T-helper 1 cell treated with Interleukin-12 subunit alpha and Interleukin-12 subunit beta and Interleukin-4 antibody, amounts not matched to agents 30 ng/mL and 1 ng/mL, for 36 hours (primary cell): ENCODE data around the gene ZMPSTE24. TPM values are rescaled to one million over a fixed set of nuclear protein-coding genes. Genes with fewer than 3 reads are reported as not detected.

Experiments used
- intact Hi-C: fragments of 100-400 bp; cut with micrococcal nuclease; formaldehyde crosslinking; loops from one replicate; pipeline ENCODE4 v1.15.1; 2024
- total RNA-seq: library from RNA; stranded (reverse); gene quantifications from 2 replicates; pipeline ENCODE4 v1.2.3, GENCODE V29; 2022

Gene ZMPSTE24
- total RNA-seq, 1 donor from 2014 or later: 40.5 TPM

DNA sequence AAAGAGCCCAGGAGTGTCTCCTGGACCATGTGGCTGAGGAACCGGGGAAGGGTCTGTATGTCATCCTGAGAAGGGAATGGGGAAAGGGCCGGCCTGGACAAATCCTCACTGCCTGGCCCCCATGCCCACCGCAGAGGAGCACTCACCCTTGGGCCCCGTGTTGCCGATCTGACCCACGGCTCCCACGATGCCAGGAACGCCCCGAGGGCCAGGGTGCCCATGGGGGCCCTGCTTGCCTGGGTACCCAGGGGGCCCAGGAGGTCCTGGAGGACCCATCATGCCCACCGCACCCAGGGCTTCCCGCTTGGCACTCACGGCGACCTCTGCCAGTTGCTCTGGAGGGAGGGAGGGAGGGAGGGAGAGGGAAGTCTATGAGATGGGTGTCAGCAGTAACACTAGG is 44.4 kb downstream of the ZMPSTE24 start:
- intact Hi-C loops: no loop called here

DNA sequence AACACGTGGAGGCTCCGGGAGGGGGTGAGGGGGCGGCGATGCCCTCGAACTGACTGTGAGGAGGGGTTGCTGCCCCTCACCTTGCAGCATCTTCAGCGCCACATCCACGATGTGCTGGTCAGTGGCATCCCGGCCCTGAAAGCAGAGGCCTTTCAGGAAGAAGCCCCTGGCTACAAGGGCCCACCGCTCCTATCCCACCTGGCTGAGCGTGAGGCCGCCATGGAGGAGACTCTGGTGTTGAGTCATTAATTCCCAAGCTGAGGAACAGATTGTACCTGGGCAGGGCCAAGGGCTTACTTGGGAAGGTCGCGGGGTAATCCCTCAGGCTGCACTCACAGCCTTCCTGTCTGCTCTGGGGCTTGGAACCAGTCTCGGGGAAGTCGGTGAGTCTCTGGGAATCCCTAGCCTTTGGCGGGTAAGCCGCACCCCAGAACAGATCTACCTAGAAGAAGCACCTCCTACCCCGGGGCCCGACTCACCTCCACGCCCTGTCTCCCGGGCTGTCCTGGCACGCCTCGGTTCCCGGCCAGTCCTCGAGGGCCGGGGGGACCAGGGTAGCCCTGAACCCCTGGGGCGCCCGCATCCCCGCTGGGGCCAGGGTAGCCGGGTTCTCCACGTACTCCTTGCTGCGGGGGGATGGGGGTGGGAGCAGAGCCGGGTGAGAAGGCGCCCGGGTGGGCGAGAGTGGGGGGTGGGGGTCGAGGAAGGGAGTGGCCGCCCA is 45.2 kb downstream of the ZMPSTE24 start:
- intact Hi-C loops: no loop called here

DNA sequence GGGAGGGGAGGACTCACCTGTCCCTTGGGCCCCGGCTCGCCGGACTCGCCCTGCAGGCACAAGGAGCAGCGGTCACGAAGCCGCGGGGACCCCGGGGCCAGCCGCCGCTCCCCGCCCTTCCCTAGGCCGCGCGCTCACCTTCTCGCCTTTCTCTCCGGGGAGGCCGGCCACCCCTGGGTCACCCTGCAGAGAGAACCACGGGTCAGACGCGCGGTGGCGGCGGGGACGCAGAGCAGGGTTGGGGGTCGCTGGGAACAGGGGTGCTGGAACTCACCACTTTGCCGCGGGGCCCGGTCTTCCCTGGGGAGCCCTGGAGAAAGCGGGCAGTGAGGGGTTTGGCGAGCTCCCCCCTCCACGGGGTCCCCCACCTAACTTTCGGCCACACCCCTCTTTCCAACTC is 45.8 kb downstream of the ZMPSTE24 start:
- intact Hi-C loops: no loop called here

DNA sequence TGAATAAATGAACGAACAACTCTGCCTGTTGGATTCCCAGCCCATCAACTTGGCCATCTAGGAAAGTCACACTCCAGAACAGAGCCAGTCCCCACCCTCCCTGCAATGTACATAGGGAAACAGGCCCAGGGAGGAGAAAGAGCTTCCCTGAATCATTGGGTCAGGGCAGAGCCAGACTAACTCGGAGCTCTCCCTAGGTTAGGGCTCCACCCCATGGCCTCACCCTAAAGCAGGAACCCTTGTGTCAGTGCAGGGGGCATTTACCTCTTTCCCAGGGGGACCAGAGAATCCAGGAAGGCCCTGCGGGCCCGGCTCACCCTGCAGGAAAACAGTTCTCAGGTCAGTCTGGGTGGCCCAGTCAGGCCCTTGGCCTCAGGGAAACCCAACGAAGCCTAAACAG is 47.4 kb downstream of the ZMPSTE24 start:
- intact Hi-C loops: no loop called here

DNA sequence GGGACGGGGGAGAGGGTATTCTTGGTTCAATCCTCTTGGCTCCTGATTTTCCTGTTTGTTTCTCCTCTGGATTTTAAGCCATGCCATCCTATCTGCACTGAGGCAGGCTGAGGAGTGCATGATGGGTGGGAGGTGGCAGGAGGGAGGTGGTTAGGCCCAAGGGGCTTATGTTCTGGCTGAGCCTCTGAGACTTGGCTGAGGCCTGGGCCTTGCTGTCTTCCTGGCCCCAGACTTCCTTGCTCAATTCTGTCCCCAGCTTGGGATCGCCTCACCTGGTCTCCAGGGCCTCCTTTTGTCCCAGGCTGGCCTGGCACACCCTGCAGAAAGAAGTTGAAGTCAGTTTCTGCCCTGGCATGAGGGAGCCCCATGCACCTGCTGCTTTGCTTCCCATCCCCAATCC is 47.8 kb downstream of the ZMPSTE24 start:
- intact Hi-C loops: no loop called here

DNA sequence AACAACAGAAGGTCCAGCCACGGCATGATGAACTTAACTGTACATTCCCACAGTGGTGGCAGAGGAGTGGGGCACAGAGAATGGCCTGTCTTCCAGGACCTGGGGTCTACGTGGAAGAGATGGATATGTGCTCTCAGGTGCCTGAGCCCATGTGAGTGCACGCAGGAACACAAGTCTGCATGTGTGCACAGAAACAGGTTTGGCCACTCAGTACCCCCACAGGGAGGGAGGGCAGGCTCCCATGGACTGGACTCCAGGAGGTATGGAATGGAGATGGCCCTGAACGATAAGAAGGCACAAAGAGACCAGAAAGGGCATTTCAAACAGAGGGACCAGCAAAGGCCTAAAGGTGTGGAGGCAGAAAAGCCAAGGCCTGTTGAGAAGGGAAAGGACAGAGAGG is 48.3 kb downstream of the ZMPSTE24 start:
- intact Hi-C loops: no loop called here

DNA sequence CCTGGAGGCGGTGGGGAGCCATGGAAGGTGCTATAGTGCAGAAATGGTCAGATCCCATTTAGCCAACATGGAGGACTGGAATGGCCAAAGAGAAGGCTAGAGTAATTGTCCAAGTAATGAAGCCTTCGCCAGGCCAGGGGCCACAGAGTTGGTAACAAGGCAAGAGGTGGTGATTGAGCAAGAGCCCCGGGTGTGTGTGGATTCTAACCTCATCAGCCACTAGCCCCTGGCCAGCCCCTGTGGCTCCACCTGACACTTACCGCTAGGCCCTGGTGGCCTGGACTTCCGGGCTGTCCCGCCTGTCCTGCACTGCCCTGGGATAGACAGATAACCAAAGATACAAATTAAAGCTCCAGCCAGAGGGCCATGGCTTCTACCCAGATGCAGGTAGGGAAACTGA is 49.1 kb downstream of the ZMPSTE24 start:
- intact Hi-C loops: no loop called here

DNA sequence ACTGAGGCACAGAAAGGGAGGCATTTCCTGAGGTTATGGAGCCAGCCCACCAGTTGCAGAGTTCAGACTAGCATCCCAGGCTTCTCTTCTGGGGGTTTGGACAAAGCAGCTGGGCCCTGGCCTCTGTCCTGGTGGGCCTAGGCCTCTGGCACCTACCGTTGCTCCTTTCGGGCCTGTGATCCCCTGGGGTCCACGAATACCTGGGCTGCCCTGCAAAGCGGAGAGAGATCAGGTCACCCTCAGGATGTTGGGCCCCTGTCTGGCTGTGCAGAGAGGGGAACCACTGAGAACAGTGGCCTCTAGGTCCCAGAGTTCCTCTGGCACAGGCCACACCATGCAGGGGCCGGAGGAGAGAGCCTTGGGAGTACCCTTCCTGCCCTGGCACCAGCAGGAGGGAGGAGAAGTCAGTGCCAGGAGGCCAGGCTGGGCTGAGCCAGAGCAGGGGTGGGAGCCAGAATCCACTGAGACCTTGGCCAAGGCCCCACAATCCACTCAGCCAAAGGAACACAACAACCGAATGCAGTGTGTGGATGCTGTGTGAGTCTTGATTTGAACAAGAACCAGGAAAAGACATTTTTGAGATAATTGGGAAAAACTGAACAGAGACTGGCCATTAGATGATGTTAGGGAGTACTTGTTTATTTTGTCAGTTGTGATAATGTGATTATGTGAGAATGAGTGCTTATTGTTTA is 50.1 kb downstream of the ZMPSTE24 start:
- intact Hi-C loops: no loop called here

DNA sequence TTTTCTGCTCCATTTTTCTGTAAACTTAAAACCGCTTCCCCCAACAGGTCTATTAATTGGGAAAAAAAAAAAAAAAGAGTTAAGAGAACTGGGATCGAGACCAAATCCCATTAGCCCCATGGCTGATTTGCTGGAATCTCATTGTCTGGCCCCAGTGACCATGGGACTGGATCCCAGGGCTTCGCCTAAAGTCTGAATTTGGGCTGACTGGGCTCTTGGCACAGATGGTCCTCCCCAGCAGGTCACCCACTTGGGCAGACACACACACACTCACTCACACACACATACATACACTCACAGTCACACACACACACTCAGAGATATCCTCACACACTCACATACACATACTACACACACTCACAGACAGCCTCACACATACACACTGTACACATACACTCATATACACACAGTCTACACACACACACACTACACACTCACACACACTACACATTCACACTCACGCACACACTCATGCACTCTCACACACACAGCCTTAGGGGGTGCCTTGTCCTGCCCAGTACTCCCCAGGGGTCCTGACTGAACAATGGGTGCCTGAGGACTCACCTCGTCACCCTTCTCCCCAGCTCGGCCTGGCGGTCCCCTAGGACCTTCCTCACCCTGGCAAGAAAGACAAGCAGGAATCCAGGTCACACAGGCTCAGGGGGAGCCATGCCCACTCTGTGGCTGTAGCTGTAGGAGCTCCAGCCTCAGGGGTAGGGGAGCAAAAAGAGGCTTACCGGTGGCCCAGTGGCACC is 51.5 kb downstream of the ZMPSTE24 start:
- intact Hi-C loops: no loop called here

DNA sequence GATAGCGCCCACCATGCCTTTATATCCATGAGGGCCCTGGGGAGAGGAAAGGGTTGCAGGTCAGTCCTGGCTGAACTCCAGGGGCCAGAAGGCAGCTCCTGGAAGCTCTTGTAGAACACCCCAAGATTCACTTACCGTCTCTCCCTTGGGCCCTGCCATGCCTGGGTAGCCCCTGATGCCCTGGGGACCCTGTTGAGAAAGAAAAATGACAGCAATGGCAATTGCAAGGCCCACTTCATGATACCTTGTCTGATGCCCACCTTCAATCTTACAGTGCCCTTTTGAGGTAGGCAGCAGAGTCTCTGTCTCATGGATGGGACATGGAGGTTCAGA is 52.1 kb downstream of the ZMPSTE24 start:
- intact Hi-C loops: no loop called here

DNA sequence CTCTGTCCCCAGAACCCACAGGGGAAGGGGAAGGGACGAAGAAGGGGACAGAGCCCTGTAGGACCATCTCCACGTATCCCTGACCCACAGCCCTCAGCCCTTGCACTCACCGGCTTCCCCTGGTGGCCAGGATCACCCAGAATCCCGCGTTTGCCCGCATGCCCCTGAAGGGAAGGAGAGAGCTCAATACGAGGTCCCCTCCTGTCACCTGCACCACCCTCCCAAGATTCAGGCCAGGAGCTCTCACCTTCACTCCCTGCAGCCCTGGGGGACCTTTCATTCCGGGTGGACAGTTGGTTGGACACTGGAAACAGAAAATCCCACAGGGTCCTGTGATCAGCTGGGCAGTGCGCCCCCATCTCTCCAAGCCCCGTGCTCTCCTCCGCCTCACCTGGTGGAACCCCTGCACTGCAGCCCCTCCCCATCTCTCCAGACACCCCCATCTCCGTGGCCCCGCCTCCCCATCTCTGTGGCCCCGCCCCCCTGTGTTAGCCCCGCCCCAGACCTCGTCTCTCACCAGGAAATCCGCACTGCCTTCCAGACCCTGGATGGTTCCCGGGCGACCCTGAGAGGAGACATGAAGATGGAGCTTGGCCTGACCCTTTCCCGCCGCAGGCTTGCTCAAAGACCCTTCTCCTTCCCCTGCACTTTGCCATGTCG is 53.1 kb downstream of the ZMPSTE24 start:
- intact Hi-C loops: no loop called here

DNA sequence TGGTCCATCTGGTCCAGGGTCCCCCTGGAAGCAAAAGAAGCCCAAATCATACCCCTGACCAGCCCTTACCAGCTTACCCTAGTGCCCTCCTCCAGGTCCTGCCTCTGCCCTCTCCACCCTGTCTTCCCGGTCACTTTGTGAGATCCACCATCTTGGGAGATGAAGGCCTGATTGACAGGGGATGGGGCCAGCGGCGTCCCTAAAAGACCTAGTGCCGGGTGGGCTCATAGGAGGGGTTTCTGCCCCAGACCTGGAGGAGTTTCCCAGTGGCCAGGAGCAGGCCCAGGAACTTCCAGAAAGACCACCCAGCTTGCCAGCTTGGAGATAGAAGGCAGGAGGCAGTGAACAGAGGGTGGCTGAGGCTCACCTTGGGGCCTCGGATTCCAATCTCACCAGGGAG is 53.7 kb downstream of the ZMPSTE24 start:
- intact Hi-C loops: no loop called here

DNA sequence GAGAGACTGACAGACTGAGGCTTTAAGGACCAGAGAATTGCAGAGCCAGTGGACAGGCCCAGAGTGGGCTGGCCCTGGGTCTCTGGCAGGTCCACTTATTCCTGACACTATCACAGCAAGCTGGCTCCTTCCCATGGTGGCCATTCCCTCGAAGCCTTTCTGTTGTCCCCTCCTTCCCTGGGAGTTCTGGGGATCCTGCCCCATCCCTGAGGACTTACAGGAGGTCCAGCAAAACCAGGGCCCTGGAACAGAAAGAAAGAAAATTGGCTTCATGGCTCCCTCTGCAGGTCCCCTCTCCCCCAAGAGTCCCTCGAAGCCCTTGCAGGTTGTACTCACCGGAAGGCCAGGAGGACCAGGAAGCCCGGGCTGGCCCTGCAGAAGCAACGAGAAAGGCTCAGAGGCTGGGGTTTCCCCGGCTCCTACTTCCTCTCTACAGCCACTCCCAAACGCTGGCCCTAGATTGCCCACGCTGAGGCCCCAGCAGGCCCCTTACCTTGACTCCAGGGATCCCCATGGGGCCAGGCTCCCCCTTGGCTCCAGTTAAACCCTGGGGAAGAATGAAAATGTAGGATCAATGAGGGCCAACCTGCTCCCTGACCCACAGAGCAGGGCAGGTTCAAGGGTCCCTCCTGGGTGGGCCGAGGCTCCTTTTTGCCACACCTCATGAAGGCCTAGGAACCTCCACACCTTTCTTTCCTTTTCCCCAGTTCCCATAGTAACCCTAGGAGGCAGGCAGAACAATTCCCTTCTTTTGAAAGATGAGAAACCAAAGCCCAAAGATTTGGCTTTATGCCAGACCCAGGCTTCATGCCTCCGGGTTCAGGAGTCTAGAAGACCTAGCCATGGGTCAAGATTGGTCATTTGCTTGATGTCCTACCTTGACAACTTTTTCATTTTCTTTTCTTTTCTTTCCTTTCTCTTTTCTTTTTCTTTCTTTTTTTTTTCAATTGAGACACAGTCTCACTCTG is 54.5 kb downstream of the ZMPSTE24 start:
- intact Hi-C loops: no loop called here

DNA sequence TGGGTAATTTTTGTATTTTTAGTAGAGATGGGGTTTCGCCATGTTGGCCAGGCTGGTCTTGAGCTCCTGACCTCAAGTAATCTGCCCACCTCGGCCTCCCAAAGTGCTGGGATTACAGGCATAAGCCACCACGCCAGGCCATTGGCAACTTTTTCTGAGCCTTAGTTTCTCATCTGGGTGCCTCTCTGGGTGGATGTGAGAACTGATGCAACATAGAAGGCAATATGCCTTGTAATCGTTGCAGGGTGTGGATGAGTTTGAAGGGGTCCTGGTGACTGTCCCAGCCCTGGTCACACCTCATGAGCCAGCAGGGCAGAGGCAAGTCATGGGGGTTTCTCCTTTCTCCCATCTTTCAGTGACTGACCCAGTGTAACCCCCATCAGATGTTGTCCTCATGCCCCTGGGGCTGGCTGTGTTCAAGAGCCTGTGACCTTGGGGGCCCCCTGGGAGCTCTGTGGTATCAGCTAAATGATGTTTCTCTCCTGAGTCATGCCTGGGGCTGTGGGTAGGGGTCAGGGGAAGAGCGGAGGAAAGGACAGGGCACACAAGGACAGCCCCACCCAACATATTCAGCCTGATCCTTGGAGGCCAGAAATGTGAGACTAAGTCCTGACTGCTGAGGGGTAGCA is 55.4 kb downstream of the ZMPSTE24 start:
- intact Hi-C loops: no loop called here

DNA sequence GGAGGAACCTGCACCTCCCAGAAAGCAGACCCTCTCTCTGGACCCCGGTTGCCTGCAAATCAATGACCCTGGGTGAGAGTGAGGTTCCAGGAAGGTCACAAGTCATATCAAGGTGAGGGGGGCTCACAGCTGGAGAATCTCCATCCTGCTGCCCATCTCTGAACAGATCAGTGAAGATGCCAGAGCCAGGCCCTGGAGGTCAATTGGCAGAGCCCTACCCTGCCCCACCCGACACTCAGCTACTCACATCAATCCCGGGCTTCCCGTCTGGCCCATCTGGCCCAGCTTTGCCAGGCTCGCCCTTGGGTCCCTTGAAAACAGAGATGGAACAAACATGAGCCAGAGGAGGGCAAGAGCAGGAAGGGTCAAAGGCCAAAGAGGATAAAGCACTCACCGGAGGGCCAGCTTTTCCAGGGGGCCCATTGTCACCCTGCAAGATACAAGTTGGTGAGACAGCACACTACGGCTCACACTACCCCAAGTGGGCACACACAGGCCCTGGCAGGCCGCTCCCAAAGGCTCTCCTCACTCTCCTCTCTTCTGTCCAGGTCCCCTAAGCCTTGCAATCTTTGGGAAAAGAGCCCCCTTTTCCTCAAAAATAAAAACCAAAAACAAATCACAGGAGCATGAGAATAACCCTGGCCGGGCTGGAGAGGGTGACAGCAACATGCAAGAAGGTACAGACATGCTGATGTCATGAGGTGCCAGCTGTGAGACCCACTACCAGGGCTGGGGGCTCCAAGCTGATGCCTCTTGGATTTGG is 56.1 kb downstream of the ZMPSTE24 start:
- intact Hi-C loops: no loop called here

DNA sequence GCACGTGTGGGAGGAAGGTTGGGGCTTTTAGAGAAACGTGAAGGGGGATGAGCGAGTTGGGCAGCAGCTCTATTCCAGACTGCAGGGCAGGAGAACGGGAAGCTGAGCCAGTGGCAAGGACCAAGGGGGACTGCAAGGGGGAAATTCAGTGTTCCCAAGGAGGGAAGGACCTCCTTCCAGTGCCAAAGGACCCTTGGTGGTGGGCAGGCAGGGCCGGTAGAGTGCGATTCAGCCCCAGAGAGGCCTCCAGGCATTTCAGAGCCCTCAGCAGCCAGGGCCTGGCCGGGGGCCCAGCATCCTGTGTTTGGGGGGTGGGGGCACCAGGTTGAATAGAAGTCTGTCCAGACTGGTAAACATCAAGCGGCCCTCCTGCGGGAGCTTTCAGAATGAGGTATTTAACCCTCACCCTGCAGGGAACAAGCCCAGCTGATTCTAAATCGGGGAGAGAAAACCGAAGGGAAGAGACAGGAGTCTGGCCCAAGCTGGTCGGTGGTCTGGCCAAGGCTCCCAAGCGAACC is 56.7 kb downstream of the ZMPSTE24 start:
- intact Hi-C loops: loop anchor here (1.0 kb wide), 7 partner anchors 24 to 217 kb away; partner anchors contain the start of genes PPT1 and ZMPSTE24

DNA sequence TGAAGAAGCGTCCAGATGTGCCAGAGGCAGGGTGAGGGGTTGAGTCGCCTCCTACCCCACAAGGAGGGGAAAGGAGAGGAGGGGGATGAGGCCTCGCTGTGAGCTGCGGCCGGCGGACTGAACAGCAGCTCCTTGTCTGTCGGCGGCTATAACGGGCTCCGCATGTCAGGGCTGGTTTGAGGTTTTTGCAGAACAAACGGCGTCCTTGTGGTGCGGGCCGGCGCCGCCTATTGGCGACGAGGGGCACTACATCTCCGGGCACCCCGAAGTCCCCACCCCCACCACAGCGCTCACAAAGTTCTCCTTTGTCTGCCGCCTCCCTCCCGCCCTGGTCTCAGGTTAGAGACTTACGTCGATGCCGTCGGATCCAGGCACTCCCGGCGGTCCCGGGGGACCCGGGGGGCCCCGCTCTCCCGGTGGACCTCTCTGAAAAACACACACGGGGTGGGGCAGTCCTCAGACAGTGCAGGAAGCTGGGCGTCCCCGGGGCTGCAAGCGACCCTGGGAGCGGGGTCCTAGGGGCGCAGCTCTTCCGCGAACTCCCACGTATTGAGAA is 57.3 kb downstream of the ZMPSTE24 start:
- intact Hi-C loops: loop anchor here (1.0 kb wide), 7 partner anchors 23 to 218 kb away; partner anchors contain the start of genes PPT1 and ZMPSTE24

DNA sequence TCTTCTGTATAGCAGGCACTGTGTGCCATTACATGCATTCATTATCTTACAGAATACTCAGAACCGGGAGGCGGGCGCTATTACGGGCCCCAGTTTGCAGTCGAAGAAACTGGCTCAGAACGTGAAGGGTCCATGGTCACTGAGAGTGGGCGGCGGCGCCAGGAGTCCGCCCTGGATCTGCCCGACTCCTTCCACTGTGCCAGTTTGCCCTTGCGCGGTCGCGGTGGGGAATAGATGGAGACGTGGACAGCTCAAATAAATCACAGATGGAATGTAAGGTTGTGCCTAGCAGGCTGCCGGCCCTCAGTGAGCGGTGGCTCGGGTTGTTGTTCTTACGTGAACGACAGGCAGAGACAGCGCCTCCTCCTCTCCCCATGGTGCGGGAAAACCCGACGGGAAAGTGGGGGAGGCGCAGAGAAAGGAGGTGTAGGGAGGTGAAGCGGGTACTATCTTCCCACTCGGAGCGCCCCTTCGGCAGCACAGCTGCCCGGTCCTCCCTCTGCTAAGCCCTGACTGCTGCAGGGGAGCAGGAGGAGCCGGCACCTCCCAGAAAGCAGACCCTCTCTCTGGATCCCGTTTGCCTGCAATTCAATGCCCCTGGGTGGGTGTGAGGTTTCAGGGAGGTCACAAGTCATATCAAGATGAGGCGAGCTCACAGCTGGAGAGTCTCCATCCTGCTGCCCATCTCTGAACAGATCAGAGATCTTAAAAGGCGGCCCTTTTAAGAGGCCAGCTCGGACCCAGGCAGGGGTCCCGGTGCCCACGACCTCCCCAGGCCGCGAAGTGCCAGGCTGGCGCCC is 58.0 kb downstream of the ZMPSTE24 start:
- intact Hi-C loops: loop anchor here (1.0 kb wide), 7 partner anchors 22 to 219 kb away; partner anchors contain the start of genes PPT1 and ZMPSTE24
